ENCODE results near the gene TEX19. TPM values are rescaled to one million over a fixed set of nuclear protein-coding genes. Genes with fewer than 3 reads are reported as not detected.

The TEX19 gene
- total RNA-seq, 1 donor from 2014 or later, result not detected

DNA sequence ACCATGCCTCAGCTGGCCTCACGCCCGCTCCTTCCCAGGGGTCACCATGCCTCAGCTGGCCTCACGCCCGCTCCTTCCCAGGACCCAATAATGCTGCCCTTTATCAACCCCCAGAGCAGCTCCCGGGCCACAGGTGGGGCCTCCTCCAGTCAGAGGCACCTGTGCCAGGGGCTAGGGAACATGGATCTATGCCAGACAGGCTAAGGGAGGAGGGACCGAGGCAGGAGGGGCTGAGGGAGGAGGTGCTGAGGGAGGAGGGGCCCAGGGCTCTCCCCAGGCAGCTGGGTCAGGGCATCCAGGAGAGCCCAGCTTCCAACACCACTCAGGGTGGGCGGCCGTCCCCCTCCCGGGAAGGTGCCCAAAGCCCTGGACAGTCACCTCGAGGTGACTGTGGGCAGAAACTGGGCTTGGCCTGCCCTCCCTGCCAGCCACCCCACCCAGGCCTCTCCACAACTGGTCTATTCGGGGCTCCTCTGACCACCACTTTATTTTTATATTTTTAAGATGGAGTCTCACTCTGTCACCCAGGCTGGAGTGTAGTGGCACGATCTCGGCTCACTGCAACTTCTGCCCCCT lies 31.9 kb downstream of the TEX19 start:
- no peak for DNase-seq

DNA sequence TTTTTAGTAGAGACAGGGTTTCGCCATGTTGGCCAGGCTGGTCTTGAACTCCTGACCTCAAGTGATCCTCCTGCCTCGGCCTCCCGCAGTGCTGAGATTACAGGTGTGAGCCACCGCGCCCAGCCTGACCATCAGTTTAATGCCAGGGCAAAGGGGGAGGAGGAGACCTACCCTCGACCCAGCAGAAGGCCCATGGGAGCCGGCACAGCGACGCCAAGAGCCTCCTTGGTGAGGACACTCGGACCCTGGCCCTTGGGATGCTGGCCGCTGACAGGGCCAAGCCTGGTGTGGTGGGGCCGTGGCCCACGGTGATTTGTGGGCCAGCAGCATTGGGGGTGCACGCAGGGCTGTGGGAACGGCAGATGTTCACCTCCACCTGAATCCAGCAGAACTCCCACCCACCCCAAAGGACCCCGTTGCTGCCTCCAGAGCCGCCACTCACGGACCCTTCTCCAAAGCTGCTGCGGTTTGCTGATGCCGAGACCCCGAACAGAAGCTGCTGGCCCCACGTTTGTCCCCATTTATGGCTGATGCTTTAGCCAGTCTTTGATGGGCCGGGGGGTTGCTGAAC lies 32.5 kb downstream of the TEX19 start:
- DNase-seq, result no peak

DNA sequence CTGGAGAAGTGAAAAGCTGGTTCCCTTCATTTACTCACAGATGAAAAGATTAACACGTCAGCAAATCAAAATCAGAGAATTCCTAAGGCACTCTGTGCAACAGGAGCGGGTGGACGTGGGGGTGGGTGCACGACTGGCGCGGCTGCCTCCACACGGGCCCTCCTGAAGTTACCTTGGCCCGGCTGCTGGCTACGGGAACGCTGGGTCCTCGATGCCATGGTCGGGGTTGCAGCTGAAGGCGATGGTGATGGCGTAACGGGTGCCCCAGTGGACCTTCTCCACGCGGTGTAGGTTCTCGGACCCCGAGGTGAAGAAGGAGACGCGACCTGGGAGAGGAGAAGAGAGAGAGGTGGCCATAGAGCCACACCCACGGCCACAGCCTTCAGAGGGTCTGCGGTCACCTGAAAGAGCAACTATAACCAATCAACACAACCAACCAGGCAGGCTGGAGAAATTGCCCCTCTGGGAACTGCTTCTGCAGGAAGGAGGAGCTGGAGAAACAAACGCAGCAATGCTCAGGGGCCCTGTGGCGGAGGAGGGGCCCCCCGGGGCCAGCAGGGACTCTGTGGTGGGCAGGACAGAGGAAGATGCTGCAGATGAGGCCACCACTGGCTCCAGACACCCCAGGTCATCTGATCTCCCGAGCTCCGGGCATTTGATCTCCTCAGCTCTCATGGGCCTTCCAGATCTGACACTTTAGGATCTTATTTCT lies 33.3 kb downstream of the TEX19 start:
- DNase-seq, result no peak

DNA sequence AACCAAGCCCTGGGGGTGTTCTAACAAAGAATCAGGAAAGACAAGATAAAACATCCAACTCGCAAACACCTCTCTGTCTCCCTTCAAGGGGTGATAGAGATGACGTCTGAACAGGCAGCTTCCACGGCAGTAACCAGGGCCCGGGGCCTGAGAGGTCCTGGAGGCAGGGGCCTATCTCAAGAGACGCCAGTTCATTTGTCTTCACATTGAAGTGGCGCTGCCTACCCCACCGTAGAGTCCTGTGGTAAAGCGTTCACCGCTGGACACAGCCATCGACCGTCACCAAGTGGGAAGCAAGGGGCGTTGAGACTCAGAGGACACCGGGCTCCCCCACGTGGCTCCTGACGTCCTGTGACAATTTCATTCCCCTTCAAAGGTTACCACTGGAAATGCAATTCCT lies 33.9 kb downstream of the TEX19 start:
- DNase-seq, result no peak

DNA sequence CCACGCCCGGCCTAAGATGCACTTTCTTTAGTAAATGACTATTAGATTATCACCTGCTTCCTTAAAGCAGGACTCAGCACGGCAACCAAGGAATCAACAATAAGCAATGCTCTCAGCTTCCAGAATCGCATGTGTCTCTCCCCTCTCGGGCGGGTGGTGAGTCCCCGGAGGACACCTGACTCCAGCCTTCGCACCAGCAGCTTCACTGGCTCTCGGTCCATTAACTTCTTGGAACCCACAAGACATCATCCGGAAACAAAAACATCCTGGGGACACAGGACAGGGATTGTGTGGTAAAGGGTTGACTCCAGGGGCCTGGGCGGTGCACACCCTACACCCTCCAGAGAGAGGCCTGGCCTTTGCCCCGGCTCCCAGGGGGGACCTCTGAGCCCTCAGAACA lies 35.2 kb downstream of the TEX19 start:
- DNase-seq, result no peak

DNA sequence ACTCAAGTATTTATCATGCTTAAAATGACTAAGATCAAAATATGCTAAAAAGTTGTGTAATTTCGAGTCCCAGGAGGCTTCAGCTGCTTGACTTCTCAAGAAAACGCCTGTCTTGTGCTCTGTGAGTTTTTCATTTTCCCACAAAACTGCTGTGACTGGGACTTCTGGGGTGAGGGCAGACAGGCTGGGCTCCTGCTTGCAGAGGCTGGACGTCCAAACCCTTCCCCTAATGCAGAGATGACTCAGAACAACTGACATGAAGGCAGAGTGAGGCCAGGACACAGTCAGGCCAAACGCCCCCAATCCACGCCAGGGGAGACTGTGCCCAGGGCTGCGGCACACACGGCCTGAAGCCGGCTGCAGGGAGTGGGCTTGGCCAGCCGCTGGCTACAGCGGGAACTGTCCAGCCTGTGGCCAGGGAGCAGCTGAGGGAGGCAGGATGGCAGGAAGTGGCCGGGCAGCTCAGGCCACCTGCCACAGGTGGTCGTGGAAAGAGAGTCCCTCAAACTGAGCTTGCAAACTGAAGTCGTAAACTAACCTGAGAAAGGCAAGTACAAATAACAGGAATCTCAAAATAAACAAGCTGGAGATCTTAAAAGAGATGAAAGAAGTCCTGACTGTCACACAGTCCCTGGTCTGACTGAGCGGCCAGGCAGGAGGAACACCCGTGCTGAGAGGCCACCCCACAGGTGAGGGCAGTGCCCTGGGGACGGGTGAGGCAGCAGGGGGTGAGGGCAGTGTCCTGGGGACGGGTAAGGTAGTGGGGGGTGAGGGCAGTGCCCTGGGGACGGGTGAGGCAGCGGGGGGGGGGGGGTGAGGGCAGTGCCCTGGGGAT lies 37.8 kb downstream of the TEX19 start:
- DNase-seq, result no peak

DNA sequence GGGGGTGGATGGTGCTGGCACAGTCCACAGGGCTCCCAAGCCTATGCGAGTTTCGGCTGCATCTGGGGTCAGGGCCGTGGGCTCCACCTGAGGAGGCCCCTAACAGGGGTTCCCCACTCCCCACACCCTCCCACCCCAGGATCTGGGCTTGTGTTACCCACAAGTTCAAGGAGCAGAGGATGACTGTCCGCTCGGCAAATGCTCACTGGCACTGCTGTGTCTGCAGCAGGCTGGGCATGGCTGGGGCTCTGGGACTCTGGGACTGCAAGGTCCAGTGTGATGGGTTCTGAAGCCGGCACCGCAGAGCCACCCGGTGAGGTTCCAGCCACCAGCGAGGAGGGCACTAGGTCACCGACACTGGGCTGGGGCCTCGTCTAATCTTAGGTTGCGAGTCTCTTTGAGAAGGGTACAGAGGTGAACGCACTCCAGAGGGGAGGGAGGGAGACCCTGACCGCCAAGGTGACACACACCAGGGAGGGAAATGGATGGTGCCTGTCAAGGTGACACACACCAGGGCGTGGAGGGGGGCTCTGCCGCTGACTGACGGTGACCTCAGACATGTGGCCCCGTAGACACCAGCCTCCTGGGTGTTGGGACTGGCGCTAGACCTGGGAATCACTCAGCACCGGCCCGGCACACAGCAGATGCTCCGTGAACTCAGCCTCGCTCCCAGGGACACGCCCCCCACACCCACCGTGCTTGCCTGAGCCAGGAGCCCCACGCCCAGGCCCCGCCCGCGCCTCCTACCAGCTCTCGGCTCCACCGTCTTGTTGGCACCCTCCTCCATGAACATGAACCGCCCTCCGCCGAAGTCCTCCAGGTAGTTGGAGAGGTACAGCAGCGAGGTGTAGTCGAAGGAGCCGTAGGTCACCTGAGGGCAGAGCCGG lies 38.6 kb downstream of the TEX19 start:
- no peak for DNase-seq

DNA sequence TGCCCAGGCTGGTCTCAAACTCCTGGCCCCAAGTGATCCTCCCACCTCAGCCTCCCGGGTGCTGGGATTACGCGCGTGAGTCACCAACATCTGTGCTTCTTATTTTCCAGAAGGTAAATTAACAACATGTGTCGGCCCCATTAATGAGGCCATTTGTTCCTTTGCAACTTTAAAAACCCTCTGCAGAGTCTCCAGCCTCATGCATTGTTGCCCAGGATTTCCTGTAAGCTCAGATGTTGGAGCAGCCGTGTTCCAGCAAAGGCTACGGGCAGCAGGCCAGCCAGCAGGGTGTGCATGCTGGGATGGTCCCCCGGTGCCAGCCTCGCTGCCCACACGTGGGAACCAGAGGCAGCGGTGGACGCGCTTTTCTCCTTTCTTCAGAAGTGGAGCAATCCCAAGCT lies 40.0 kb downstream of the TEX19 start:
- DNase-seq, result peak; percentile 83

DNA sequence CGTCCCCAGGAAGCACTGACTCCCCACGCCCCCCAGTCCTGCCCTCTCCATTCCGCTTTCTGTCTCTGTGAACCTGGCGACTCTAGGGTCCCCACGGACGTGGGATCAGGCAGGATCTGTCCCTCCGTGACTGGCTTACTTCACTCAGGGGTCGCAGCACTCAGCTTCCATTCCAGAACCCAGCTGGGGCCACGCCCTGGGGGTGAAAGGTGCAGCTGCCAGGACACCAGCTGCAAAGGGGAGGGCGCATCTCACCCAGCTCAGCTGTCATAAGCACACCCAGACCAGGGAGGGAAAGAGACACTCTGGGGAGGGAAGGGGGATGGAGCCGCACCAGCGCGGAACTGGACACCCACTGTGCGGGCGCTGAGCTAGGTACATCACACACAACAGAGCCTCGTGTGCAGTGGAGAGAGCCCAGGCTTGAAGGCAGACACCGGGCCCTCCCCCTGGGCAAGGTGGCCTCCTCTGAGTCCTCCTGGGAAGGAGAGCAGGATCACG lies 40.6 kb downstream of the TEX19 start:
- DNase-seq, result no peak

DNA sequence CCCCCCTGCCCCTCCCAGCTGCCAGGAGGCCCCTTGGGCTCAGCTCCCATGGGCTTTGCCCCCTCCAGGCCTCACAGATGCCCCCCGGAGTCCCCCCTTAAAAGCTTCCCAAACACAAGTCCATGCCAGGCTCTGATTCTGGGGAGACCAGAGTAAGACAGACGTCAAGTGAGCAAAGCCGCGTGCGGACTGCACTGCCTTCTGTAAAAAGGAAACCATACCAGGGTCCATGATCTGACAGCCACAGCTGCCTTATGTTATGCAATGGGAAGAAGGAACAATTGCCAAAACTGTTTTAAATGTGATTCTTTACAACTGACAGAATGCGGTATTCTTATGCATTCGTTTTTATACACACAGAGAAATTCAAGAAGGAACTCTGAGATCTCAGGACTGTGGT lies 41.2 kb downstream of the TEX19 start:
- peak; percentile 62 for DNase-seq

DNA sequence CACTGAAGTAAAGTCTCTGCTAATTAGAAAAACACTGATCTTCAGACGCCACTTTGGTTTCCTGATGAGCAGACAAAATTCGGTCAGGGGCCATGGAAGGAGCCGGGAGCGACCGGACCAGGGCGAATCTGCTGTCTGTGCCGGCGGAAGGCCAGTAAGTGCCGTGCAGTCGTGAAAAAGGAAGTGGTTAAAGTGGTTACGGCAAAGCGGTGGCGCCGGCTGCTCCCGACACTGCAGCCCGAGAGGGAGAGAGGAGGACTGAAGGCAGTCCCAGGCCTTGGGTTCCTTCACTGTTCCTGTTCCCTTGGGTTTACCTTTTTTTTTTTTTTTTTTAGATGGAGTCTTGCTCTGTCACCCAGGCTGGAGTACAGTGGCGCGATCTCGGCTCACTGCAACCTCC lies 41.8 kb downstream of the TEX19 start:
- no peak for DNase-seq

DNA sequence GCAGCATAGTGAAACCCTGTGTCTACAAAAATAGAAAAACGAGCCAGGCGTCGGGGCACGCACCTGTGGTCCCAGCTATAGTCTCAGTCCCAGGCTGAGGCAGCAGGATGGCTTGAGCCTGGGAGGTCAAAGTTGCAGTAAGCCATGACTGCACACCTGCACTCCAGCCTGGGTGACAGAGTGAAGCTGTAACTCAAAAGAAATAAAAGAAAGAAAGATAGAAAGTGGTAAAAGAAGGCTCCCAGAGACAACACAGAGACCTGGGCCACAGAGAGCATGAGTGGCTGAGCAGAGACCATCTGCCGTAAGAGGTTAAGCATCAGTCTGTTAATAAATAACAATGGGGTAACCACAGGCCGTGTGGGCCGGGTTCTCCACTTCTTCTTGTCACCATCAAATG lies 43.8 kb downstream of the TEX19 start:
- DNase-seq, result no peak

DNA sequence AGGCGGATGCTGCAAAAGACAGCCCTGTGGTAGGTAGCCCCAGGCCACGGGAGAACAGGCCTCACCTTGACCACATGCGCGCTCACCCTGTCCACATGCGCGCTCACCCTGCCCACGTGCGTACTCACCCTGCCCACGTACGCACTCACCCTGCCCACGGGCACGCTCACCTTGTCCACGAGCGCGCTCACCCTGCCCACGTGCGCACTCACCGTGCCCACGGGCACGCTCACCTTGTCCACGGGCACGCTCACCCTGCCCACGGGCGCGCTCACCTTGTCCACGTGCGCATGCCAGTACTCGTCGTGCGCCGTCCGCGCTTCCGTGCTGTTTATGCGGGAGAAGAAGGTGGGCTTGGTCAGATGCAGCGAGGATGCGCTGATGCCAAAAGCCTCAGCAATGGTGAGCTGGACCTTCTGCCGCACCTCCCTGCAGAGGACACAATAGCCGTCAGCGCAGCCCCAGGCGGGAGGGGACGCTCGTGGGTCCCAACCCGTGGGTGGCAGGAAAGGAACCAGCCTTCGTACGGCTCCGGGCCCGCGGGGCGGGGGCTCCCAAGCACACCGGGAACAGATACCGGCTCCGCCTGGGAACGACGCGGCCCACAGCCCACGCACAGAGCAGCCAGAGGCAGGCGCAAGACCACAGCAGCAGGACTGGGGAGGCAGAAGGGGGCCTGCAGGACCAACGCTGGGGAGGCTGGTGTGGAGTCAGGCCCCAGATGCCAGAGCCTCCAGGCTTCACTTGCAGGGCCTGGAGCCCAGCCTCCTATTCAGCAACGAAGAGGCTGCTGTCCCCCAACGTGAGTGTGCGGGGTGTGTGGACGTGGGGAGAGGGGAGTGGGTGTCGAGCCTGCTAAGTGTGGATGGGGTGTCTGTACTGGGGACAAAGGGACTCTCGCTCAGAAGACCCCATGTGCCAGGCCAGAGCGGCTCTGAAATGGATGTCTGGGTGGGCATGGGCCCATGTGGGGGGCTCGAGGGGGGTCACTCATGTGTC lies 44.9 kb downstream of the TEX19 start:
- no peak for DNase-seq

DNA sequence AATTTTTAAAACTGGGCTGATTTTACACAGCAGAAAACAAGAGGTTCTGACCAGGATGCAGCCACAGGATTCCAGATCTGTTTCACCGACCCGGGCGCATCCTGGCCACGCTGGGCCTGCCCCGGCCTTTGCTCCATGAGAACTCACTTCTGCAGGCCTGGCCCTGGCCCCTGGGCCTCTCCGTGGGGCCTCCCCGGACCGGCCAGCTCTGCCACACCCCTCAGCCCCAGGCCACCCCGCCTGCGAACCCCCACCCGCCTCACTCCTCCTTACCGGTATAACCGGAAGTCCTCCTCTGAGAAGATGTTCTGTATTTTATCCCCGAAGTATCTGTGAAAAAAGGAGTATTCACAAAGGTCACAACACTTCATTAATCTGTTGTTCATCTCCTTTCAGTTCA lies 46.0 kb downstream of the TEX19 start:
- no peak for DNase-seq

DNA sequence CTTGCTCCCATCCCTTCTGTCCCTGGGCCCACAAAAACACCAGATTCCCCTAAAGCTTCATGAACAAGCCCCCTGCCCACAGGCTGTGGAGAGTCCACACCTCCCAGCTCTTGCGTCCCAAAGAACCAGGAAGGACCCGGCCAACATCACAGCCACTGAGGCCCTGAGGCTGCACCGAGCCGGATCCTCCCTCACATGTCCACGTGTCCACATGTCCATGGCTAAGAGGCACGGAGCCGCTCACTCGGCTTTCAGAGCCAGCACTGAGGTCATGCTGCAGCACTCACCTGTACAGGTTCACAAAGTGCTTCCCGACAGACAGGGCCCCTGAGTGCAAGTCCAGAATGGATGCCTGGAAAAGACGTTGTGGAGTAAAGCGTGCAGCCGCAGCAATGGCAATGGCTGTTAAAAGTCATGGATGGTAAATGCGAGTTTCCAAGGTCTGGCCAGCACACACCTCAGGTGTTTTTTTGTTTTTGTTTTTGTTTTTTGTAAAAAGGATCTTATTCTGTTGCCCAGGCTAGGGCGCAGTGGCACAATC lies 47.2 kb downstream of the TEX19 start:
- DNase-seq, result no peak

DNA sequence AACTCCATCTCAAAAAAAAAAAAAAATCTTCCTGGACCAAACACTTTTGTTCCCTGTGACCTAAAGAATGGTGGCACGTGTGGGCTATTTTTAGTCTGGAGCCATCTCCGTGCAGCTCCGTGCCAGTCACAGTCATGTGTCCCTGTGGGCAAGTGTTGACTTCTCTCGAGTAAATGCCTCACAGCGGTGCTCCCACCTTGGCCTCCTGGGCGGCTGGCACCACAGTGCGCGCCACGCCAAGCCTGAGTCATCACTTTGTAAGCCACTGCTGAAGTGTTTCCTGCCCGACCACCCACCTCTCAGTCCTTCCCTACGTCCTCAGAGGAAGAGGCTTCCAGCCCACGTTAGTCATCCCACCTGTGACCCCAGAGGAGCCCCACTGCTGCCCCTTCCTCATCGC lies 48.2 kb downstream of the TEX19 start:
- DNase-seq, result no peak

DNA sequence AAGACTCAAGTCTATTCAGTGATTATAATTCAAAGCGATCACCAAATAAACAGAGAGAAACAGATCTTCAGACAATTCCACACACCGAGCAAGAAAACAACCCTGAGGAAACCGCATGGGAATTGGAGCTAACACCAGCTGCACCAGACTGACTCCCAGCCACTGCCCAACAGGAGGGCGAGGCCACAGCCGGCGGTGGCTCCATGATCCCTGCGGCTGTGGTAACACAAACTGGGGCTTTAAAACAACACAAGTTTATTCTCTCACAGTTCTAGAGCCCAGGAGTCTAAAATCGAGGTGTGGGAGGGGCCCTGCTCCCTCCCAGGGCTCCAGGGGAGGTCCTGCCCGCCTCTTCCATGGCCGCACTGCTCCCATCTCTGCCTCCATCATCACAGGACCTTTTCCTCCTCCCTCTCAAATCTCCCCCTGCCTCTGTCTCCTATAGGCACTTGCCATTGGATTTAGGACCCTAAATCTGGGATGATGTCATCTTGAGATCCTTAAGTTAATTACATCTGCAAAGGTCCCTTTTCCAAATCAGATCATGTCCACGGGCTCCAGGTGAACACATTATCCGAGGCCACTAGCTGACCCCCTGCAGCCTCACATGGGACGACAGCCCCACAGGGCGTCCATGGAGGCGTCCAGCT lies 49.4 kb downstream of the TEX19 start:
- no peak for DNase-seq

DNA sequence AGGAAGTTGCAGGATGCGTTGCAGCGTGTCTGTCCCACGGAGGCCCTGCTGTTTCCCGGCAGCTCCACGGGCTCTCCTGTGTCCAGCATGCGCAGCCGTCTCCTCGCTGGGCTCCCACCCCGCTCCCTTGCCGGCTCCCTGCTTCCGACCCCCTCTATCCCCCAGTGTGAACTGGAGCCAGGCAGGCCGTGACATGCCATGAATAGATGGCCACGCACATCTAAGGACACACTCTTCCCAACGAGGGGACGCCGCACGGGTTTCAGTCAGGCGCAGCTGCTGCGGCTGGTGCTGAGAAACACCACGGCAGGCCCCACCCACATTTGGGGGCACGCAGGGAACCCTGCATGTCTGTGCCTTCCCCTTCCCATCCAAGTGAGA lies 49.9 kb downstream of the TEX19 start:
- DNase-seq, result no peak

DNA sequence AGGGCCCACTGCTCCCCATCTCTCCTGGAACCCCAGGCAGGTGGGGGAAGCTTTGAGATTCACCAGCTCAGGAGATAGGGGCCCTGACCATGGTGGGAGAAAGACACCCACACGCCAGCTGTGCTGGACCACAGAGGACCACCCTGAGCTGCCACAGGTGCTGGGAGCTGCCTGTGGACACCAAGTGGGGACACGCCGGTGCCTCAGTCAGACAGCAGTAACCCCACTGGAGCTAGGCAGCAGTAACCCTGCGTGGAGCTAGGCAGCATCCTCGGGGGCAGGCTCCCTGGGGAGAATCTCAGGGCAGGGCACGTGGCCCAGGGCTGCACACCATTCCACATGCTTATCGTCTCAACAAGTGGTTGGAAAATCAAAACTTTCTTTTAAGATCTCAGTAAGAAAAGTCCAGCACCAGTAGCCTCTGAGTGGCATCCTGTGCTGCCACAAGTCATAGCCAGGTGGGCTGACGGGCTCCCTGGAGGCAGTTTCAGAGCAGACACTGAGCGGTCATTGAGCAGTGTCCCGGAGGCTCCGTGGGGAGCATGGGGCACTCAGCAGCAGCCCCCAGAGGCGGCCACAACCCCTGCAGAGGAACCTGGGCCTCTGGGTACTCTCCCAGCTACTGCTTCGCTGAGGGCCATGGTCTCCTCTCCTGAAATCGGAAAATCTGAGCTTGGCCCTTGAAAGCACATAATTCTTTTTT lies 51.1 kb downstream of the TEX19 start:
- DNase-seq, result no peak
